GM19467 (cell line): Measurements from ENCODE around the gene PCA3.
"Not testable (repeated sequence)": the region's sequence is repeated elsewhere in the genome, so short reads cannot be mapped to it uniquely, and the experiment has no call there.

Experiments
- ATAC-seq: cut with Tn5 transposase; IDR thresholded peaks from one replicate; pipeline ENCODE4 v1.9.1; 2021; ENCODE audit warnings: mild to moderate bottlenecking, moderate library complexity; ENCODE audit not compliant: unreplicated experiment

Gene PCA3

DNA sequence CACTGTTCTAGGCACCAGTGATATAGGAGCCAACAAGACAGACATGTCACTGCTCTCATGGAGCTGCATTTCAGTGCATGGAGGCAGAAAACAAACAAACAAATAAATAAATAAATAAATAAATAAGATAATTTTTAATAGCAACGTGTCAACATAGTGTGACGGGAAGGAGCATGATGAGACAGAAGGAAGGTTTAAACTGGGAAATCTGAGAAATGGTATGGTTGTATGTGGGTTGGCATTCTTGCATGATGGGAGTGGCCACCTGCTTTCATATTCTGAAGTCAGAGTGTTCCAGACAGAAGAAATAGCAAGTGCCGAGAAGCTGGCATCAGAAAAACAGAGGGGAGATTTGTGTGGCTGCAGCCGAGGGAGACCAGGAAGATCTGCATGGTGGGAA lies at the start of gene PCA3:
TSS of gene PCA3 (plus strand) at position 301 of the 400 bp plus-strand sequence.
- no peak for ATAC-seq

GRCh38 chr9:76716085-76716672 lies 48.1 kb upstream of the PCA3 start:
- ATAC-seq: no peak

DNA sequence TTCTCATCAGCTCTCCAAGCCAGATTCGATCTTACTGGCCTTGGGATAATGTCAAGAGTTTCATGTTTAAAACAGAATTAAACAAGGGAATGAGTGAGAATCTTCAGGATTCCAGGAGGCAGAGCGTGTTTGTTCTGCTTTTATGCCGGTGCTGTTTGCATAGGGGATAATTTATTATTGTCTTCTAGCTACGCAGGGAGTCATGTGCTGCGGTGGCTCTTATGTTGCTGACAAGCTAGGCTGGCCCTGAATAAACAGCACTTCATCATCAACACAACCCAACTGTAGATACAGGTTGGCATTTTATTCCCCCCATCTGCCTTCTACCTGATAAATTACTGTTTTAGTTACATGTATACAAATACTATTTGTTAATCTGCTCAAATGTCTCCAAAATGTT lies 47.1 kb upstream of the PCA3 start:
- ATAC-seq: no peak

DNA sequence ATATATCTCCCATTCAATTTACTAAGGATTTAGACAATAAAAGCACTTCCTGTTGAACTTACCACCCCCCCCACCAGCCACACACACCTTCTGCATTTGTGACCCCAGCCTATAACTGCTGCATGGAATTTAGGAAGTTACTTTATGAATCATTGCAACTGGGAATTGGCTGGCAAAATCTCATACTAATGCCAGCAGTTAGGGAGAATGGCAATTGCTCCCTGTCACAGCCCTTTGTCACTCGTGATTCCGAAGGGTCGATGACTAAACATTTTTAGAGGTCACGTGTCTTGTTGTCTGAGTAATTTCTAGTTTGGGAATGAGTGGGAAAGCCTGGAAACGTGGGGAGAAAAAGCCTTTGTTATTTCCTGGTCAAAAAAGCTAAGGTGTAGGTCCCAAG lies 46.6 kb upstream of the PCA3 start:
- ATAC-seq: no peak

DNA sequence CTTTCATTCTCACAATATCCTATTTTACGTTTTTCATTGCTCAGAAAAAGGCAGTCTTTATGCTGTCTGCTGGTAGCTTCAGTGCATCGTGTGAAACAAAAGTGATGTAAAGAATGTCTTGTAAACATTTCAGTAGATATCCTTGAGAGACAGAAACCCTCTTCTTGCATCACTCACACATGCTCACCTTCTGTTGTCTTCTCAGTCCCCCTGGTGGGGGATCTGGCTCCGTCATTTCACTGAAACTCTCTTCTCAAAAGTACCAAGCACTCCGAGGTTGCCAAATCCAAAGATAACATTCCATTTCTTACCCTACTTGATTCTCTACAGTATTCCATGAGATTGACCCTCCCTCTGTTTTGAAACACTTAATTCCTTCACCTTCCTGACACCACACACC lies 46.1 kb upstream of the PCA3 start:
- no peak for ATAC-seq

GRCh38 chr9:76720245-76720644 lies 44.0 kb upstream of the PCA3 start:
- ATAC-seq: no peak

DNA sequence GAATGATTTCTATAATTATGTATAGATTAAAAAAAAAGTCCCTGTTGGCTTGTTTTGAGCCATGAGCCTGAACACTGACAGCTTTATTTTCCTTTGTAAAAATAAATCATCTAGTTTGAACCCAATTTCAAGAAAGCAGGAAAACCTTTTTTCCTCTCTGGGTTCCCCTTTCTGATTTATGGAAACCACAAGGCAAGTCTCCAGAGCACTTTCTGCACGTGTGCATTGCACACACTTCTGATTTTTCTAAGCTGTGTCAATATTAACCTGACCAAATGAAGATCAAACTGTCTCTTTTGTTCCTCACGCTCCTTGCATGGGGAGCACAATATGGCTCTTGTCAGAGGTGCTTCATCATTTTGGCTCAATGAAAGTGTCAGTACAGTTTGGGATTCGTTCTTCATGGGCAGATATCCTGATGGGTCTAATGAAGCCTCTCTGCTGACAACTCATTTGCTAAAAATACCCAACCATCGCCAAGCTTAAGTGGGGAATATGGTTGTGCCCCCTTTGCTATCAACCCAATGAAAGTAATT lies 39.2 kb upstream of the PCA3 start:
- no peak for ATAC-seq

- ATAC-seq: no peak
These were observed 38.4 kb upstream of the PCA3 start for GRCh38 chr9:76725885-76726284.

DNA sequence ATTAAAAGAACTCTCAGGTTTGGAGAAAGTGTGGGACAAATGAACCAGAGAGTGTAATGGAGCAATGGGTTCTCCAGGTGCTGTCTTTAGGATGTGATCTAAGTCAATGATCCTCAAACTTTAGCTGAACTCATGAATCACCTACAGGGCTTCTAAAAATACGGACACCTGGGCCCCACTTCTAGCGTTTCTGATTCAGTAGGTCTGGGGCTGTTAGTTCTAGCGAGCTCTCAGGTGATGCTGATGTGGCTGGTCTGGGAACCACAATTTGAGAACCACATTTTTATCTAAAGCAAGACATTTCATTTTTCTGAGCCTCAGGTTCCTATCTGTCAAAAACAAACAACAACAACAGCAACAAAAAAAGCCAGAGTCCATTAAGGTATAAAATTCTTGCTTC lies 35.1 kb upstream of the PCA3 start:
- no peak for ATAC-seq

DNA sequence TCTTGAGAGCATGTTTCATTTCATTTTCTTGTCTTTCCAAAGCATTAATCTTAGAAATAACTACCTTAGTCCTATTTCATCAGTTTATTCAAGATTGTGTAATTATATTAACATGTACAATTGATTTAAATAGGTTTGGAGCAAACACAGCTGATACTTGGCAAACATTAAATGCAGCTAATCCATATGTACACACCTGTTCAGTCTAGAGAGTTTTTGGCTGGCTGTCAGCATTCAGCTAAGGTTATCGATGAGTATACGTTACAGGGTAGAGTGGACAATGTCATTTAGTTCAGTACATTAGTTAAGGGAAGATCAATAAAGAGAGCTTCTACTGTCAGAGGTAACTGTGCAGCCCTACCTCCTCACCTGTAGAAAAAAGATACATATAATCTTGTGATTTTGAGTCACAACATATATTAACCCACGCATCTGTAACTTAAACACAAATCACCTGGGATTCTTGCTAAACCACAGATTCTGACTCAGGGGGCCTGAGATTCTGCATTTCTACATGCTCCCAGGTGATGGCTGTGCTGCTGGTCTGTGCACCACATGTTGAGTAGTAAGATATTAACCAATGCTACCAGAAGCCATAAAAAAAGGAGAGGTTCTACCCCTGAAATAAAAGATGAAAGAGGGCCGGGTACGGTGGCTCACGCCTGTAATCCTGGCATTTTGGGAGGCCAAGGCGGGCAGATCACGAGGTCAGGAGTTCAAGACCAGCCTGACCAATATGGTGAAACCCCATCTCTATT lies 34.1 kb upstream of the PCA3 start:
- ATAC-seq: no peak

- no peak for ATAC-seq
These were observed 33.4 kb upstream of the PCA3 start for GRCh38 chr9:76730801-76731200.

- no peak for ATAC-seq
These were observed 31.8 kb upstream of the PCA3 start for GRCh38 chr9:76732341-76732958.

- no peak for ATAC-seq
These were observed 31.1 kb upstream of the PCA3 start for GRCh38 chr9:76733096-76733495.

GRCh38 chr9:76734716-76735115 lies 29.5 kb upstream of the PCA3 start:
- no peak for ATAC-seq

DNA sequence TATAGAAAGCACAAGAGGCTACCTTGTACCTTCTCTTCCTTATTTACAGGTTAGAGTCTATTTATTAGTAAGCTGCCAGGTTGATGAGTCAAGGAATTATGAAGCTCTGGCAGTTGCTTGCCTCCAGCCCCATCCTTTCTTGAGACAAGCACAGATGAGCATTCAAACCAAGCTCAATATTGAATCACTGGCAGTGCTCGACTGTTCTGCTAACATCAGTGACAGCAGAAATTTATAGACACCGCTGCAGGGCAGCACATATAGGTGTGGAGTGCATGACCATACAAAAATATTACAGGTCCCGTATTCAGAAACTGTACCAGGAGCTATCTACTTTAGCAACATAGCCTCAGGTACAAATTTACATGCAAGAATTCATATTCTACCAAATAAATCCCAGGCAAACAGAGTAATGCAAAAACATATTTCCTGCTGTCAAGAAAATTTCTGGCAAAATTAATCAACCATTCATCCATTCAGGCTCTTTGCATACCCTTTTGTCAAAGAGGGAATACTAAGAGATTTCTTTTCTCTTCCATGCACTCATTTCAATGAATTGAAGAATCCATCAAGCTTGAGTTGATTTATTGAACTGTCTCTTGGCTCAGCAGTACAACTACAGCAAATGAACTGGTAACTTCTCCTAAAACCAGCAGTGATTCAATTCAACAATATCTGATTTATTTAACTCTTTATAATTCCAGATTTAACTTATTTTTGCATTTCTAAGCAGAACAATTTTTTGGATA lies 26.9 kb upstream of the PCA3 start:
- no peak for ATAC-seq

GRCh38 chr9:76738402-76738801 lies 25.8 kb upstream of the PCA3 start:
- ATAC-seq: no peak

- ATAC-seq: no peak
These were observed 22.7 kb upstream of the PCA3 start for GRCh38 chr9:76741524-76741923.

DNA sequence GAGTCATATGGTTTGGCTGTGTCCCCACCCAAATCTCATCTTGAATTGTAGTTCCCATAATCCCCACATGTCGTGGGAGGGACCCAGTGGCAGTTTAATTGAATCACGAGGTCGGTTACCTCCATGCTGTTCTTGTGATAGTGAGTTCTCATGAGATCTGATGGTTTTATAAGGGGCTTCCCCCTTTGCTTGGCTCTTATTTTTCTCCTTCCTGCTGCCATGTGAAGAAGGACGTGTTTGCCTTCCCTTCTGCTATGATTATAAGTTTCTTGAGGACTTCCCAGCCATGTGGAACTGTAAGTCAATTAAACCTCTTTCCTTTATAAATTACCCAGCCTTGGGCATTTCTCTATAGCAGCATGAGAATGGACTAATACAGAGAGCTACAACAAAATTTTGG lies 21.3 kb upstream of the PCA3 start:
- not testable (repeated sequence) for ATAC-seq

DNA sequence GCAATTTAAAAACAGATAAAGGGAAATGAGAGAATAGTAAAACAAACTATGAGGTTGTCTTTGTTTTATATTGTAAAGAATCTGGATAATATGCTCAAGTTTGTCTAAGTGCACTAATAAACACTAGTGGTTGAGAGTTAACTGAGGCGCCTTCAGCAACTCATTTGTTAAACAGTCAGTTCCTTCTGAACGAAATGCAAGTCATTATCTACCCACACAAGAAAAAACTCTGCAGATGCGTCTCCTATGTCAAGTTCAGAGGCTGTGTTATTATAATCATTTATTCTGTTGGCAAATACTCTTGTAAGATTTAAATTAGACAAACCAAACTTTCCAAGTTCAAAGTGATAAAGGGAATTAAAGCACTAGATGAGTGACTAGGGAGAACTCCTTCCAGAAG lies 20.3 kb upstream of the PCA3 start:
- no peak for ATAC-seq

DNA sequence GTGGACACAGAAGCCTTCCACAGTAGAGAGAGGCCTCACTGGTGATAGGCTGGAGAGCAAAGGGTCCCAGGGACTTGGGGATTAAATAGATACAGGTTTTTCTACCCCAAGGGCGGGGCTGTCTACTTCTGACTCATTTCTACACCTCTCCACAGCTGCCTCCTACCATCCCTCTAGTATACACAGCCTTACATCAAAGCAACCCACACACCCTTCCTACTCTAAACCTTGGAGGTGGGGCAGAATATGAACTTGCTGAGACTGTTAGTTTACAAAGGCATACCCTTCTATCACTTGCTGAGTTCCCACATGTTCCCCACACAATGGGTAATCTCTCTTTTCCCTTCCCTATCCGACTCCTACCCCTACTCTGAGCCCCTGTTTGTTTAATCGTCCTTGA lies 19.9 kb upstream of the PCA3 start:
- ATAC-seq: no peak

DNA sequence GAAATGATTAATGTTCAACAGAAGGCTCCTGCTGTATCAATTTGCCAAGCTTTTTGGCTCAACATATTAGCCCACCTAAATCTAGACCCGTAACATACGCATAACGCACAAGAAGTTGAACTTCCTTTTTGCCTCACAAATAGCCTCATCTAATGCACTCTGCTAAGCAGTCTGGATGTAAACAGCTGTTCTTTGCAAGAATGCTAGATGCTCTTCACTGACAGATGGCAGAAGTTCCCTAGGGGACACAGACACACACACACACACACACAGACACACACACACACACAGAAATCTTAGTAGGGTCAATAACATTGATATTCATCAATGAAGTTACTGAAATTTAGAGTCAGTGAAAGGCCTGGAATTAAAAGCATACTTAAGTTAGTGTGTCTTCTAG lies 13.2 kb upstream of the PCA3 start:
- no peak for ATAC-seq
